ENCODE data around the gene MAML3.

MAML3 gene

DNA sequence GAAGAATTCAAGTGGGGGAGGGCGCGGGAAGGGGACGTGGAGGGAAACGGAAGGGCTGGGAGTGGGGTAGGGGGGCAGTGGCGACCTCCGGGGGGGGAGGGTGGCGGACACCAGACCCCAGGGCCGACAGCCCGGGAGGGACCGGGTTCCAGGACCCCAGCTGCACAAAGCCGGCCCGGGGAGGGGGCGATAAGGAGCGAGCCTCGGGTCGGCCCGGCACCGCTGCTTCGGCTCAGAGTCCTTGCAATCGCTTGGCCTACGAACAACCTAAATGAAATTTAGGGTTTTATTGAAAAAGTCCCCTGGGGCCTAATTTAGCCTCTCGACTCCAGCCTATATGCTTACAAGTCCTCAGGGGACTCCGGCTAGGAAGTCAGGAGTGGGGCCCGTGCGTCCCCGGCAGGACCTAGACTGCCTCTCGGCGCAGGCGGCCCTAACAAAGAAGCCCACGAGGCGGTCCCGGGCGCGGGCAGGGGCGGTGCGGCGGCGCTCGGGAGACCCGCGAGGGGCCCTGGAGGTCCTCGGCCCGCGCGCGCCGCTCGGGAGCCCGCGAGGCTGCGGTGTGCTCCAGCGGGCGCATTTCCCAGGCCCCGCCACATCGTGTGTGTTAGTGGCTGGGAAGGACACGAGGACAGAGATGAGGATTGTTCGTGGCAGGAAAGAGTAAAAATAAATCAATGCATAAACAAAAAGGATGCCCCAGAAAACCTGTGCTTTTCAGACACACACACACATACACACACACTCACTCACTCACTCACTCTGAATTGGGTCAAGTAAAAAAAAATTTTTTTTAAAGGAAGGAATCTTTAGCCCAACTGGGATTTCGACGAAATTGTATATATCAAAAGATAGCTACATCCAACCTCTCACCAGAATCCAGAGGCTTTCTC, 418.4 kb downstream of the MAML3 start:
- no peak for TF ChIP-seq GATA2 (IDR thresholded peaks at IDR 0.05; ENCODE audit: low read depth, low read length)
- TF ChIP-seq GATA3 (IDR thresholded peaks at IDR 0.05; ENCODE audit: low read depth, low read length): no peak

DNA sequence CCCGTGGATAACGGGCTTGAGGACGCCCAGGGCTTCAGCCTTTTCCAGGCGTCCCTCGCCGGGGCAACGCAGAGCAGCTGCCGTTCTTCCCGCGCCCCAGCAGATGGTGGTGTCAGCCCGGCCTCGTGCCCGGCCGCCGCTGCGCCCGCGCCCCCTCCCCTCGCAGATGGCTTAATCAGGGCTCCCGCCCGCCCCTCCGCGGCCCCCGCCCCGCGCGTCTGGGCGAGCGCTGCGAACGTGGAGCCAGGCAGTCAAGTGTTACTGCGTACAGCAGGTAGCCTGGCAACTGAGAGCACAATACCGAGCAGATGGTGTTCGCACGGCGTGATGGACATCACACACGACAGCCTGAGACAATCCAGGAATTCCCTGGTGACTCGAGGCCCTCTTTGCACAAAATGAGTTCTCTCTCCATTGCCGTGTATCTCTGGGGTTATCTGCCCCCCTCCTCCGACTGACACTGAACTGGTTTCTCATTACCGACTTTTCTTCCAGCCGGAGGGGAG, 419.1 kb downstream of the MAML3 start:
- TF ChIP-seq GATA2 (IDR thresholded peaks at IDR 0.05; ENCODE audit: low read depth, low read length) (peak; percentile 93), GATA3 (IDR thresholded peaks at IDR 0.05; ENCODE audit: low read depth, low read length) (peak; percentile 64; the same call in 1 of the 2 replicates)

DNA sequence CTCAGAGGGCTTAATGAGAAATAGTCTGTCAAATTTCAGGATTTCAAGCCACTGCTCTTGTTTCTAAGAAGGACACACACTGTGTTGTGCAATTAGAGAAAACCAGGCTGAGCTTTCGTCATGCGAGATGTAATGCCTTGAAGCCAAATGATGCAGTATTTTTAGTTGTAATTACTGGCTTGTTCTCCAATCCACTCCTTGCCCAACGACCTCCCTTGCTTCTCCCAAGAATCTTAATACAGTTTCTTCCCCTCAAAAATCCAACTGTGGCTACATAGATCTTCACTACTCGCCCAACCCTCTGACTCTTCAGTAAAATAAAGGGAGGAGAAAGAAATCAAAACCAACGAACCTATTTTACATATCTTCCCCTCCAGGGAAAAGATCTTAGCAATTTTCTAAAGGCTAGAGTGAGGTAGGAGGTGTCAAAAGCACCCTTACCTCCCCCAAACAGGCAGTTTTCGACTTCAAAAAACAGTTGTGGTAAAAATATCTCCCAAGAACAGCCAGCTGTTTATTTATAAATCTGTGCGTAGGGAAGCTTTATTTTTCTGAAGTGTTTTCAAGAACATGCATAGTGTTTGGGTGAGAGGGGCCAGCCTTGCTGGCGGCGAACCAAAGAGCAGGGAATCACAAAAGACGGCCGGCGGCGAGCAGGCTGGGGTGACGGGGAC, 419.6 kb downstream of the MAML3 start:
- TF ChIP-seq GATA3 (IDR thresholded peaks at IDR 0.05; ENCODE audit: low read depth, low read length): no peak
- no peak for TF ChIP-seq GATA2 (IDR thresholded peaks at IDR 0.05; ENCODE audit: low read depth, low read length)

DNA sequence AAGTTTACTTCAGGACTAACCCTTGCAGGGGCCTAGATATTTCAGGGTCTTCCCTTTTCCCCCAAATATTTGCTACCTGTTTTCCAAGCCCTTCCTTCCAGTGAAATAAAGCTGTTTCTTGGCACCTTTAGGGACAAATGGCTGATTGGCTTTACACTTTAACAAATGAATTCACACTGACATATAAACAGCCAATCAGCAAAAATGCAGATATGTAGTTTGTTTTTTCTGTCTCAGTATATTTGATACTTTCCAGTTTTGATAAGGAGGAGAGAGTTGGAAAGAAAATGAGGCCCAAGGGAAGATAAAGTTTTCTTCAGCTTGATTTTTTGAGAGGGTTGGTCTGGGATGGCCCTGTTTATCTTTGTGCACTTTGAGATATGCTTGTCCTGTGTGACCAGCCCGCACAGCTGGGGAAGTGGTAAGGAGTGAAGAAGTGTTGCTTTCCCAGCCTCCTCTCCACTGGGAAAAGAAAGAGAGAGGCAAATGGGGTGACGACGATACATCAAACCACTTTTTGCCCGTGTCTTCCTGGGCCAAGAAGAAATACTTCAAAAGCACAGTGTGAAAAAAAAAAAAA, 420.9 kb downstream of the MAML3 start:
- TF ChIP-seq GATA3 (IDR thresholded peaks at IDR 0.05; ENCODE audit: low read depth, low read length) (no peak), GATA2 (IDR thresholded peaks at IDR 0.05; ENCODE audit: low read depth, low read length) (no peak)

DNA sequence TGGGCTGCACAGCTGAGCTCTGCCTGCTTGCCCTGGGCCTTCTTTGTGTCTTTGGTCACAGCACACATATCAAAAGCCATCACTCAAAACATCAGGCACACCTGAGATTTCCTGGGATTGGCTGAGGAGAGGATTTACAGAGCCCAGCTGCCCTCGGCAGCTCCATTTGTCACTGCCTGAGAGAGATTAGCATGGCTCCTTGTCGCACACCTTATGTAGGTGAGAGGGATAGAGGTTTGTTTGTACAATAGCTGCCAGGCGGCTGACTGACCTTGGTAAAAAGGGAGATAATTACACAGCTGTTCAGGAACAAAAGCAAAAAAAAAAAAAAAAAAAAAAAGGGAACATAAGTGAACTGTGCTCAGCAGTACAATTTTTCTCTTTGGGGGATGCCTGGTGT, 425.1 kb downstream of the MAML3 start:
- TF ChIP-seq GATA2 (IDR thresholded peaks at IDR 0.05; ENCODE audit: low read depth, low read length): no peak

DNA sequence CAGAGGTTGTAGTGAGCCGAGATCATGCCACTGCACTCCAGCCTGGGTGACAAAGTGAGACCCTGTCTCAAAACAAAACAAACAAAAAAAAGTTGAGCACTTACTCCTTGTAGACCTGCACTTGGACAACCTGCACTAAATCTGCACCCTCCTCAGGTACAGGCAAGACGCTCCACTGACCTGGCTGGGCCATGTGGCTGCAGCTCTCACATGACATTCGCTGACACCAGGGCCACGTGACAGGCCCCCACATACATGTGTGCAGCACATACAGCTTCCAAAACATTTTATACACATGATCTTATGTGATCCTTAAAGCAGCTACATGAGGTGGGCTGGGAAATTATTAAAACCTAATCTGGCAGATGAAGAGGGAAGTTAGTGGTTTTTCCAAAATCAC, 425.8 kb downstream of the MAML3 start:
- TF ChIP-seq GATA2 (IDR thresholded peaks at IDR 0.05; ENCODE audit: low read depth, low read length) (no peak), GATA3 (IDR thresholded peaks at IDR 0.05; ENCODE audit: low read depth, low read length) (no peak)

DNA sequence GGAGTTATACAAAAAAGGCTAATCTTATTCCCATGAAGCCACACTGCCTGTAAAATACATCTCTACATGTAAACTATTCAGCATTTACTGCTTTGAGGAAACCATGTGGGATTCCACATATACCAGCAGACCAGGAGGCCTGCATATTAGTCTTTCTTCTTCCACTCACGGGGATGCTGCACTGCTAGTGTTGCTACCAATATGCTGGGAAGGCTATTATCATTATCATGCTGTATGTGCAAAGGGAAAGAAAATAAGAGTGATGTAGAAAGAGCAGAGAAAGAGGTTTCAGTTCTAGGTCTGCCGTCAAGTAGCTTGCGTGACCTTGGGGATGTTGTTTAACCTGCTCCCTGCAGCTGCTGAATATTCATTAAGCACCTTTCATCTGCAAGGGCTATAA, 427.4 kb downstream of the MAML3 start:
- TF ChIP-seq GATA3 (IDR thresholded peaks at IDR 0.05; ENCODE audit: low read depth, low read length) (no peak), GATA2 (IDR thresholded peaks at IDR 0.05; ENCODE audit: low read depth, low read length) (no peak)

DNA sequence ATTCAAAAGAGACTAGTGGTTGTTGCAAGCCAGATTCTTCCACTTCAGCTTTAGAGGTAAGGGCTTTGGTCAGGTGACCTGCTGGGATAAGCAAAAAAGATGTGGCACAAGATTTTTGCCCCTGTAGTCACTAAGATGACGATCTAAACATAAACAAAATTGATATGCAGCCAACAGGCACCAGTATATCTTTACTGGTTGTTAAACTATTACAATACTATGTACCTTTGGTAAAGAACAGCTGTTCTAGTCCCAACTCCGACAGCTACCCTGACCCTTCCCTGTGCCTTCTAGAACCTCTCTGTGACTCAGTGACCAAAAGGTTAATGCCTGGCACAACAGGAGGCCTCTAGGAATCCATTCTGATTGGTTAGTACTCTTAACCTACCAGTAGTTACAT, 428.7 kb downstream of the MAML3 start:
- TF ChIP-seq GATA3 (IDR thresholded peaks at IDR 0.05; ENCODE audit: low read depth, low read length) (no peak), GATA2 (IDR thresholded peaks at IDR 0.05; ENCODE audit: low read depth, low read length) (no peak)

DNA sequence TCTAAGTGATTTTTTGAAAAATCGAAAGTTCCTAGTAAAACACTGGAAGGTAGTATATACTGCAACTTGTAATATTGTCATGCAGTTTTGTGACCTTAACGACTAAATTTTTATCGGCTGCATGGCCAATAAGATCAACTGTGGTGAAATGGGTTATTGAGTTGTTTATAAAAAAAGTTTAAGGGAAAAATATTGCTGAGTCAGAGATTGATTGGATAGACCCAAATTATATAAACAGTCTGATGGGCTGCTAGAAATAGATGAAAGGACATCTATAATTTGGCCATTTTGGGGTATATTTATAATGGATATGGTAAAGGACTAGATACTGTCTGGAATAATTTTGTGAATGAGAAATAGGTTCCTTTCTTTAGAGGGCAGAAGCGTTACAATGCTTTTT, 432.2 kb downstream of the MAML3 start:
- TF ChIP-seq GATA2 (IDR thresholded peaks at IDR 0.05; ENCODE audit: low read depth, low read length): no peak
- TF ChIP-seq GATA3 (IDR thresholded peaks at IDR 0.05; ENCODE audit: low read depth, low read length): no peak

DNA sequence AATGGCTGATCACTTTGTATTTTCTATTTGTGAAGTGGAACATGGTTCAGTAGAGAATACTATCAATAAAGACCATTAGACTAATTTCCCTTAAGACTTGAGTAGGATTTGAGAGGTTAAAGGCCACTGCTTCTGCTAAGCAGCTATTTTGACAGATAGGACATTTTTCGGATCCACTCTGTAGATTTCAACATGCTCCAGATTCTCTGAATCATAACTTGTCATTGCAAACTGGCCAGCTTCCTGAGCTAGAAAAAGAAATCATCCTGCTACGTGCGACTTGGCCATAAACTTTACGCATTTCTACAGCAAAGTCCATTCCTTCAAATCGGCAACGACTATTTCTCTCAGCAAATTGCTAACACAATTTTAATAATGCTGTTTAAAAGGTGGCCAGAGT, 433.2 kb downstream of the MAML3 start:
- no peak for TF ChIP-seq GATA3 (IDR thresholded peaks at IDR 0.05; ENCODE audit: low read depth, low read length)
- no peak for TF ChIP-seq GATA2 (IDR thresholded peaks at IDR 0.05; ENCODE audit: low read depth, low read length)

DNA sequence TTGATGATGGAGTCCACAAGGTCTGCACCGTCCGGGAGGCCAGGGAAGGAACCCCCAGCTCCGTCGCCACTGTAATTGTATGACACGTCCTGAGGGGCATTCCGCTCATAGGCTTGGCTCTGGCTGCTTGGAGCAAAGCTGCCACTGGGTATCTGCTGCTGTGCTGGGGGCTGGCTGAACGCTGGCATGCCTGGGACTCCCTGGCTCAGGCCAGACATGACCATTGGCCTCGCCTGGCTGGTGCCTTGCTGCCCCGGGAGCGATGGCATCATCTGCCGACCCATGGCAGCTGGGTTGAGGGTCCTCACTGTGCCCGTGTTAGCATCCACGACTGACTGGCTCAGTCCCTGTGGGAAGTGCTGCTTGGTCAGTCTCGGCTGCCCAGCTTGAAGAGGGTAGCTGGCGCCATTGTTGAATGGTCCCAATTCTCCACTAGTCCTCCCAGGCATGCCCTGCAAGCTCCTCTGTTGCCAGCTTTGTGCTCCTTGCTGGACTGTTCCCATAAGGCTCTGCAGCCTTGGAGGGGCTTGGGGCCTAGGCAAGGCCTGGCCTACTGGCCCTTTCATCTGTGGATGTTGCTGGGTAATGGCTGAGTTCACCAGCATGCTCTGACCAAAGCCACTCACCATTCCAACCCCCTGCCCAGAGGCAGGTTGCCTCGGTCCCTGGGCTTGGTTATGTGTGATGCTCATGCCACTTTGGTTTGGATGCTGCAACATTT, 434.4 kb downstream of the MAML3 start:
- no peak for TF ChIP-seq GATA2 (IDR thresholded peaks at IDR 0.05; ENCODE audit: low read depth, low read length)
- TF ChIP-seq GATA3 (IDR thresholded peaks at IDR 0.05; ENCODE audit: low read depth, low read length): no peak

DNA sequence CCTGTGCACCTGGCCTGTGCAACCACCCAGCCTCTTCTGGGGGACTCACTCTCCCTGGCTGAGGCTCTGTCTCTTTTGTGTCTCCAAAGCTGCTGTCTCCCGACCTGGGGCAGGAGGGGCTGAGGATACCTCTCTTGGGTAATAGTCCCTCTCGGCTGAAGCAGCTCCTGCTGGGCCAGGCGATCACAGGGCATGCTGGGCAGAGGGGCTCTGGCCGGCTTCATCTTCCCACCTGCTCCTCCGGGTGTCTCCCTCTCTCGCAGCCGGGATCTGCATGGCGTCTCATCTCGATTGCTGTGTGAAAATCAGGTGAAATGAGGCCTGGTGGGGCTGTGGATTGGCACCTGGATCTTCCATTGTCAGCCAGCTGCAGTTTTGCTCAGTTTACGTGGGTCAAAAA, 435.2 kb downstream of the MAML3 start:
- TF ChIP-seq GATA2 (IDR thresholded peaks at IDR 0.05; ENCODE audit: low read depth, low read length) (no peak), GATA3 (IDR thresholded peaks at IDR 0.05; ENCODE audit: low read depth, low read length) (no peak)

DNA sequence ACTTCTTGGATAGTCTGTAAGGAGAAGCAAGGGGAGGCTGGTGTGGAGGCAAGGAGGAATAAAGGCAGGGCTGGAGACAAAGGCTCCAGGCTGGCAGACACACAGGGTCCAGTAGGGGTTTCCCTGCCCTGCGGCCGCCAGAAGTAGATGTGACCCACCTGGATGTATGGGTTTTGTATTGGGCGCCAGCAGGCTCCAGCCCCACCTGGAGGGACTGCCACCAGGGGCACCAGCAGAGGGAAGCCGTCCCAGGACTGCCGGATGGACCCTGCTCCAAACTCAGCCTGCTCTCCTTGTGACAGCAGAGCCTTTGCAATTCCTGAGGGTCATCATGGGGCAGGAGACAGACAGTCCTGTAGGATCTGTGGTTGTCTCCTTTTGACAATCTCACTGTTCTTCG, 435.6 kb downstream of the MAML3 start:
- TF ChIP-seq GATA3 (IDR thresholded peaks at IDR 0.05; ENCODE audit: low read depth, low read length) (no peak), GATA2 (IDR thresholded peaks at IDR 0.05; ENCODE audit: low read depth, low read length) (no peak)
